Stimulated activated CD8-positive, alpha-beta memory T cell treated with anti-CD3 and anti-CD28 coated beads, Interleukin-2, amount 100 ng/mL, for 48 hours (primary cell): ENCODE data around the gene PTPRN2.

Experiments
- DNase-seq, 2 donors: peaks; one replicate each; pipeline ENCODE4 v3.0.0-alpha.2; 2020; ENCODE audit warnings: low read depth in 2 of 2

Gene PTPRN2

DNA sequence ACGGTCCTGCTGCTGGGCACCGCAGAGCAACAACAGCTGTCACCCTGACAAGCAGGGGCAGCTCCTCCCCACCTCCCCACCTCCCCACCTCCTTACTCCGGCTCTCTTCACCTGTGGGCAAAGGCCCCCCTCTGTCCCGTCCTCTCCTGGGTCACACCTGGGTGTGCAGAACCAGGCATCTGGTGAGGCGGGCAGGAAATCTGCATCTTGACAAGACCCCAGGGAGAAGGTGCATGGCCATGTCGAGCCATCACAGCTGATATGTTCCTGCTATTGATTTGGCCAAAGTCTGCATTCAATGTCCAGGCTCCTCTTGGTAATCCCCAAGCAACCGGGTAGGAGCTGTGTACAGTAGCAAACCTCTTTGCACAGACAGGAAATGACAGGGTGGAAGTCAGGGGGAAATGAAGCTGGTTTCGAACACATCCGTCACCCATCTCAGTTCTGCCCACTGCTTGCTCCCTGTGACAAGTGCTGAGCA, 696.7 kb downstream of the PTPRN2 start:
- DNase-seq = no peak

DNA sequence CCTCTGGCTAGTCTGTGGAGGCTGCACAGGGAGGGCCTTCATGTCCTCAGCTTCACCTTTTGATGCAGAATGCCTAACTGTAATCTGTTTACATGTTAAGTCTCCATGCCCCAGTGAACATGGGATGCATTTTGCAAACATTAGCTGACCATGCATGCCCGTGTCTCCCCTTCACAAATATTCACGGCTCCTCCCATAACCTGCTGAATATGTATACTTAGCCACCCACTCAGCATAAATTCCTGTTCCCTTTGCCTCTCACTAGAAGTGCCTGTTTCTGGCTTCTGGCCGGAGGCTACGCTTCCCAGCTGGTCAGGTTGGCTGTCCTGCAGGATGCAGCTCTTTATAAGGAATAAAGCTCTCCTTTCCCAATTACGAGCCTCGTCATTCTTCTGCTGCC, 698.1 kb downstream of the PTPRN2 start:
- no peak for DNase-seq

- no peak for DNase-seq
Observed at GRCh38 chr7:157888579-157888978, 699.0 kb downstream of the PTPRN2 start.

- no peak for DNase-seq
Observed at GRCh38 chr7:157887400-157887799, 700.2 kb downstream of the PTPRN2 start.

DNA sequence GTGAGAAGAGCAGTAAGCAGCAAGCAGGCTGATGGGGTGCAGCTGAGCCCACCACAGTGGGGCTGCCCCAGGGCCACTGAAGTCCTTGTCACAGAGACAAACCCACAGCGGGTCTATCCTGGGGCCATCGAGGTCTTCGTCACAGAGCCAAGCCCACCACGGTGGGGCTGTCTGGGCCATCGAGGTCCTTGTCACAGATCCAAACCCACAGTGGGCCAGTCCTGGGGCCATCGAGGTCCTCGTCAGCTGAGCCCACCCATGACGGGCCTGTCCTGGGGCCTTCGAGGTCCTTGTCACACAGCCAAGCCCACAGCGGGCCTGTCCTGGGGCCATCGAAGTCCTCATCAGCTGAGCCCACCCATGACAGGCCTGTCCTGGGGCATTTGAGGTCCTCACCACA, 700.9 kb downstream of the PTPRN2 start:
- no peak for DNase-seq

DNA sequence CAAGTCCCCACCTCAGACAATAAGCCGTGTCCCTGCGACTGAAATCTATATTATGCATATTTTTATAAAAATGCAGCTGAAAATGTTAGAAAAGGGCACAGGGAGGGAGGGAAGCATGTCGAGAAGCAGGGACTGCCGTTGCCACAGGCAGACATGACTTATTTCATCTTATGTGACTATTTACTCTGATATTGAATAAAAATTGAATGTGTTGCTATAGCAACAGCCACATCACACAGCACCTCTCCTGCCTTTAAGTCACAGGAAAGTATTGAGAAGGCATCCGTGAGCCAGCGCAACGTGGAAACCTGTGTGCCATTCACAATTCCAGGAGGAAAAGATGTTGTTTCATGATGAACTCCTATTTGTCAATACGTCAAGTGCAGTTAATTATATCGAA, 701.4 kb downstream of the PTPRN2 start:
- no peak for DNase-seq

- DNase-seq = no peak
Observed at GRCh38 chr7:157885140-157885539, 702.5 kb downstream of the PTPRN2 start.

- no peak for DNase-seq
Observed at GRCh38 chr7:157884461-157885062, 703.1 kb downstream of the PTPRN2 start.

- DNase-seq = no peak
Observed at GRCh38 chr7:157881048-157881771, 706.4 kb downstream of the PTPRN2 start.

DNA sequence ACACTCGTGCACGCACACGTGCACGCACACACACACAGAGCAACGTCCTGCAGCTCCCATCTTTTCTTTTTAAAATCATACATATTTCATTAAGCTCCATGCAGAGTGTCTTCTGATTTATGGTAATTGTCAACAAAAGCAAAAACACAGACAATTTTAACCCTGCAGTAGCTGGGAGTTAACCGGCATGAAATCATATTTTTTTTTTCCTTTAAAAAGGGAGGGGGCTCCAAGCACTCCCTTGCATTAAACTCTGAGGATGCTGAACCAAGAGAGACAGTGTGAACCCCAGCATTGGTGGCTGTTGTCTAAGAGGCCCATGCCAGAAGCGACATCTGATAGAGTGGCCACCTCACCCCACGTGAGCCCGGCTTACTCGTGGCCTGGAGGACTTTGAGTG, 708.2 kb downstream of the PTPRN2 start:
- no peak for DNase-seq

GRCh38 chr7:157877298-157878090, 710.1 kb downstream of the PTPRN2 start:
- DNase-seq = no peak

GRCh38 chr7:157876469-157877285, 710.9 kb downstream of the PTPRN2 start:
- DNase-seq = no peak

DNA sequence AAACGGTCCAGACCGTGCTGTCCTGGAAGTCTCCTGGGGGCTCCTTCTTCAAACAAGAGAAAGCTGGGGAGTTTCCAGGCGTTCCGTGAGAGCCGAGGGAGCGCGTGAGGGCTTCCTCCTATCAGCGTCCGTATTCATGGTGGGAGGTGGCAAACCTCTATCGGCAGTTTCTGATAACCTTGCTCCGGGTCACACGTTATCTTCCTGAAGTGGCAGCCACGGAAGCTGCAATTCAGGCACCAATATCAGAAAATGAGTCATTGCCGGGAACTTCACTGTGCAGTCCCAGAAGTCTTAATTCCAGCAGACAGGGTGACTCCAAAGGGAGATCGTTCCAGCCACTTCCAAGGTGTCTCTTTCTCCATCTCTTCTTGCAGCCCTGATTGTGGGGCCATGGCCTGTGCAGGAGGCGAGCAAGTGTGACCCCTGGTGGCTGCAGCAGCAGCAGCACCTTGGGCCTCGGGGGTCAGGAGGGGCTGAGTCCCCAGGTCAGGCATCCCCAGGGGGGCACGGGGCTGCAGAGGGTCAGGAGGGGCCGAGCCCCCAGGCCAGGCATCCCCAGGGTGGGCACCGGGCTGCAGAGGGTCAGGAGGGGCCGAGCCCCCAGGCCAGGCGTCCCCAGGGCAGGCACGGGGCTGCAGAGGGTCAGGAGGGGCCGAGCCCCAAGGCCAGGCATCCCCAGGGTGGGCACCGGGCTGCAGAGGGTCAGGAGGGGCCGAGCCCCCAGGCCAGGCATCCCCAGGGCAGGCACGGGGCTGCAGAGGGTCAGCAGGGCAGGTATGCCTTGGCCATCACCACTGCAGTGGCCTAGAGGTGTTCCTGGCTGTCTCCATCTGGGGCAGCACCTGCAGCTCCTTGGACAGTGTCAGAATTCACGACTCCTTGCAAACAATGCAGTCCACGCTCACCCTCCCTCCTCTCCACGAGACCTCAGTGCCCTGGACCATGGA, 712.1 kb downstream of the PTPRN2 start:
- peak; percentile 23 to 40 for DNase-seq

DNA sequence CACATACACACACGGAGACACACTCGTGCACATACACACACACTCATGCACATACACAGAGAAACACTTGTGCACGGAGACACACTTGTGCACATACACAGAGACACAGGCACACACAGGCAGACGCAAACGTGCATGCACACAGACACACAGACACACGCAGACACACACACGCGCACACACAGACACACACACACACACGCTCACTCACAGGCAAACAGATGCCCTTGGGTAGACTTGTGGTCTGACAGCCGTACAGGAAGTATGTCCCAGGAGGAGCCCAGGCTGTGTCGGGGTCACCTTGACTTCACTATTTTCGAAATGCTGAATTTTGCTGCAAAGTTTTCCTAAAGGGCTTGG, 712.8 kb downstream of the PTPRN2 start:
- DNase-seq = no peak

DNA sequence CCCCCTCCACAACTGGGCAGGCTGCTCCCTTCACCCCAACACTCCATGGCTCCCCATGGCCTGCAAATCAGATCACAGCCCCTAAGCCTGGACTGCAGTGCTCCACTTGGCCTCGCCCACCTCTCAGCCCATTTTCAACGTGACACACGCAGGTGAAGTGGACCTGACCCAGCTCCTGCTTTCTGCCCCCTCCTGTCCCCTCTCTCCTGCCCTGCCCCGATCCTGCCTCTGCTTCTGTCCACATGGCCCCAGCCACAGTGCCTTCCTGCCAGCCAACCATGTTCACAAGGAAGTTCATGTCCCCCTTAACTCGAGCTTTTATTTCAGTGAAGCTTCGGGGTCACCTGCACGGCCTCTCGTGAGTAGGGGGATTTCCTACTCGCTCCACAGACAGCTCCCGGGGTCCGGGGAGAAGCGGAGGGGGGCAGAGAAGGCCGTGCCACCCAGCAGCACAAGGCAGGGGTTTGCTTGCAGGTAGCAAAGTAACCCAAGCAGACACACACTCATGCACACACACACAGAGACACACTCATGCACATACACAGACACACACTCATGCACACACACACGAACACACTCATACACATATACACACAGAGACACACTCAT, 713.3 kb downstream of the PTPRN2 start:
- DNase-seq = no peak

GRCh38 chr7:157873664-157874063, 714.0 kb downstream of the PTPRN2 start:
- no peak for DNase-seq

DNA sequence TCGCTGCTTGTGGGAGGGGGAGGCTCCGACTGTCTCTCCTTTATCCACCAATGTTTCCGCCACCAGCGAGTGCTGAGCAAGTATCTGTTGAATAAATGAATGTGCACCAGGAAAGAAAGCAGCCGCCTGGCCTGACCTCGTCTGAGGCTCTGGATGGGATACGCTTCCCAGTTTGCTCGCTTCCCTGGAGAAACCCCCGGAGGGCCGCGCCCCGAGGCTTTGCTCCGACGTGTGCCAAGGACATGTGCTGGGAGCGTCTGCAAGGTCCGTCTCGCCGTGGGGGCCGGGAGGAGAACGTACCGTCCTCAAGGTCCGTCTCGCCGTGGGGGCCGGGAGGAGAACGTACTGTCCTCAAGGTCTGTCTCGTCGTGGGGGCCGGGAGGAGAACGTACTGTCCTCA, 714.4 kb downstream of the PTPRN2 start:
- no peak for DNase-seq

DNA sequence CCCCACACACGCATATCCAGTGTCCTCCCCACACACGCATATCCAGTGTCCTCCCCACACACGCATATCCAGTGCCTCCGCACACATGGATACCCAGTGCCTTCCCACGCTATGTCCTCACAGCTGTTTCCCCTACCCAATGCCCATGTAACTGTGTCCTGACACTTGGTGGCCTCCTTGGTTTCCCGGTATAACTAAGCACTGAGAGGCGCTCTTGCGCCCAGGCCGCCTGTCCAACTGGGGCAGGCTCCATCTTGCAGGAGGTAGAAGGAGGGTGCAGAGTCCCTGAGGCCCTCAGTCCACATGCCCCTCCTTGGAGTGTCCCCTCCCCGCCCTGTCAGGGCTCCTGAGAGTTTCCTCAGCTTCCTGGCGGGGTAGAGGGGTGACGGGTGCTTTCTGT, 715.2 kb downstream of the PTPRN2 start:
- DNase-seq = no peak

DNA sequence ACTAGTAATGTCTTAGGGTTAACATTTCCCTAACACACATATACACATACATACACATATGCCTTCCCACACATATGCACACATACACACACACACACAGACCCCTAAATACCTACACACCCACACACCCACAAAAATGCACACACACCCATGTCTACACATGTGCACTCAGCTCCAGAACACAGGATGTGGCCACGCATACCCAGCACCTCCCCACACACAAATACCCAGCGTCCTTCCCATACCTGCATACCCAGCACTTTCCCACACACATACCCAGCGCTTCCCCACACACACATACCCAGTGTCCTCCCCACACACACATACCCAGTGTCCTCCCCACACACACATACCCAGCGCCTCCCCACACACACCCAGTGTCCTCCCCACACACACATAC, 715.9 kb downstream of the PTPRN2 start:
- no peak for DNase-seq

DNA sequence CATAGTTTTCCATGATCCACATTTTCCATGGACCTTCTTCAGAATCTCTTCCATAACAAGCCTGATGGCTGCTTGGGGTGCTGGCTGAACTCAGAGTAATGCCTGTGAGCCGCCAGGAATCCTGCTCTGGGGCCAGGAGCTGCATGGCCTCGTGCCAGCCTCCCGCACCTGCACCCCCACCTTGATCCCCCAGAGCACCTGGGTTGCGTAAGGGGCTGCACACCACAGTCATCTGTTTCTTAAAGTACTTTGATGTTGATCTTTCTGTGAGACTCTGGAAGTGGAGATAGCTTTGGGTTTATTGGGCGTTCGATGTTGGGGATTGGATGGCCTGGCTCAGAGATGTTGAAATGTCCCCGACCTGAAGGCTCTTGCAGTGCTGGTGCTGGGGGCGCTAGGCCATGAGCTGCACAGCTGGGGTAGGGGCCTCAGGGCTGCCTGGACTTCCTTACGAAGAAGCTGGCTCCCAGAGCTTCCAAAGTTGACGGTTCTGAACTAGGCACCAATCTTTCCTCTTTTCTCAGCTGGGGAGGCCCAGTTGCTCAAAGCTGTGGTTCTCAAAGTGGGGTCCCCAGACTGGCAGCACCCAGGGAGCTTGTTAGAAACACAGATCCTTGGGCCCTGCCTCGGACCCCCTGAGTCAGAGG, 716.9 kb downstream of the PTPRN2 start:
- DNase-seq = no peak
